ENCODE data around the gene CD86. TPM values are rescaled to one million over a fixed set of nuclear protein-coding genes. Genes with fewer than 3 reads are reported as not detected.

Gene CD86
- total RNA-seq, 1 experiment from 2014 or later, result not detected

DNA sequence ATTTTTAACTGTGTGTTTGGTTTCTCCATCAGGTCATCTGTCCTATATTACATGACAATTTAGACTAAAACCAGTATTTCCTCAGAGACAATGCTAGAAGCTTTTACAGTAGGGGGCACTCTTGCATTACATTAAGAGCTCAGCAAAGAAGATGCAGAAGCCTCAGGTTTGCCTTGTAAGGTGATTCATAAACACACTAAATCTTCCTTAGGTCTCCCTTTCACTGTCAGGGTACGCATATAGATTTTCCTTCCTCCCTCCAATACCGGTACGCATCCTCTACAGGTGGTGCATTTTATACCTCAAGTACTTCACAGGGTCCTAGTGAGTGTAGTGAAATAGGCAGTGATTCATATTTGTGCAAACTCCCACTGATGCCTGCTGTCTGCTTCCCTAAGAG is 46.5 kb downstream of the CD86 start:
- Histone ChIP-seq H3K4me3 (replicated peaks in 1 of 2; ENCODE audit: low read depth in 1 of 2, low read length in 2 of 2) (no peak overlapping the region), H3K9me2 (ENCODE audit: insufficient read depth) (no peaks in the 10 kb centered on the region), H4K20me1 (ENCODE audit: insufficient read depth) (no peaks in the 10 kb centered on the region), H3K4me2 (ENCODE audit: low read length) (no peak overlapping the region), H3K27ac (ENCODE audit: low read depth, low read length) (no peak overlapping the region), H3K79me2 (ENCODE audit: insufficient read depth, low read length) (no peaks in the 10 kb centered on the region), H3K4me1 (ENCODE audit: control insufficient read depth in 1 of 2, insufficient read depth in 2 of 2, low read length in 2 of 2) (no peaks in the 10 kb centered on the region), H3K9ac (ENCODE audit: low read length) (no peak overlapping the region), H3K9me3 (ENCODE audit: control insufficient read depth in 1 of 2, insufficient read depth in 1 of 2, low read depth in 1 of 2, low read length in 2 of 2) (no peaks in the 10 kb centered on the region), H2AFZ (ENCODE audit: low read depth, low read length, poor library complexity, severe bottlenecking) (no peak overlapping the region), H3K36me3 (ENCODE audit: control insufficient read depth in 1 of 2, insufficient read depth in 2 of 2, low read length in 2 of 2) (no peaks in the 10 kb centered on the region), H3K27me3 (ENCODE audit: insufficient read depth, low read length) (0 out of 2 replicates have a peak, but pooled peaks cover 14% of the 10 kb centered on the region)
- intact Hi-C loops (cut with micrococcal nuclease), result loop anchor here (1.0 to 5.0 kb wide), 4 partner anchors 157 to 576 kb away; no protein-coding TSS in a partner anchor
- ChIA-PET CTCF (interaction anchor here (0.7 to 4.1 kb wide), 13 partner anchors 10 to 555 kb away, joined by 3 to 50 read pairs (median 5); partner anchors contain the start of gene FAM162A), POLR2A (interaction anchor here (1.0 kb wide), 1 partner anchor 283 kb away, joined by 3 read pairs; the partner anchor contains the start of gene FAM162A), RAD21 (ENCODE audit: low non-redundant PET in 1 of 2, low total read pairs in 2 of 2, uncharacterized antibody in 2 of 2, unreplicated experiment in 2 of 2) (interaction anchor here (0.6 to 1.1 kb wide), 4 partner anchors 157 to 204 kb away, joined by 3 to 4 read pairs (median 3); no protein-coding TSS in a partner anchor)
- no peak for TF ChIP-seq ZFX (IDR thresholded peaks at IDR 0.05)
- TF ChIP-seq SRF (IDR thresholded peaks at IDR 0.05; ENCODE audit: low read depth), result 0 out of 2 replicates have a peak, but pooled peaks have one; percentile 25
- no peak for TF ChIP-seq SIN3A (IDR thresholded peaks at IDR 0.05; ENCODE audit: low read depth)
- TF ChIP-seq POLR2A (IDR thresholded peaks at IDR 0.05; ENCODE audit: borderline replicate concordance, extremely low read depth, insufficient read depth, insufficient read length), result no peak
- TF ChIP-seq RAD21 (IDR thresholded peaks at IDR 0.05; ENCODE audit: low read depth), result peak; percentile 86
- TF ChIP-seq, protein P1, sequence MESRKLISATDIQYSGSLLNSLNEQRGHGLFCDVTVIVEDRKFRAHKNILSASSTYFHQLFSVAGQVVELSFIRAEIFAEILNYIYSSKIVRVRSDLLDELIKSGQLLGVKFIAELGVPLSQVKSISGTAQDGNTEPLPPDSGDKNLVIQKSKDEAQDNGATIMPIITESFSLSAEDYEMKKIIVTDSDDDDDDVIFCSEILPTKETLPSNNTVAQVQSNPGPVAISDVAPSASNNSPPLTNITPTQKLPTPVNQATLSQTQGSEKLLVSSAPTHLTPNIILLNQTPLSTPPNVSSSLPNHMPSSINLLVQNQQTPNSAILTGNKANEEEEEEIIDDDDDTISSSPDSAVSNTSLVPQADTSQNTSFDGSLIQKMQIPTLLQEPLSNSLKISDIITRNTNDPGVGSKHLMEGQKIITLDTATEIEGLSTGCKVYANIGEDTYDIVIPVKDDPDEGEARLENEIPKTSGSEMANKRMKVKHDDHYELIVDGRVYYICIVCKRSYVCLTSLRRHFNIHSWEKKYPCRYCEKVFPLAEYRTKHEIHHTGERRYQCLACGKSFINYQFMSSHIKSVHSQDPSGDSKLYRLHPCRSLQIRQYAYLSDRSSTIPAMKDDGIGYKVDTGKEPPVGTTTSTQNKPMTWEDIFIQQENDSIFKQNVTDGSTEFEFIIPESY (IDR thresholded peaks at IDR 0.05; ENCODE audit: extremely low read depth, insufficient replicate concordance, low read length), result no peak
- TF ChIP-seq, protein P2, sequence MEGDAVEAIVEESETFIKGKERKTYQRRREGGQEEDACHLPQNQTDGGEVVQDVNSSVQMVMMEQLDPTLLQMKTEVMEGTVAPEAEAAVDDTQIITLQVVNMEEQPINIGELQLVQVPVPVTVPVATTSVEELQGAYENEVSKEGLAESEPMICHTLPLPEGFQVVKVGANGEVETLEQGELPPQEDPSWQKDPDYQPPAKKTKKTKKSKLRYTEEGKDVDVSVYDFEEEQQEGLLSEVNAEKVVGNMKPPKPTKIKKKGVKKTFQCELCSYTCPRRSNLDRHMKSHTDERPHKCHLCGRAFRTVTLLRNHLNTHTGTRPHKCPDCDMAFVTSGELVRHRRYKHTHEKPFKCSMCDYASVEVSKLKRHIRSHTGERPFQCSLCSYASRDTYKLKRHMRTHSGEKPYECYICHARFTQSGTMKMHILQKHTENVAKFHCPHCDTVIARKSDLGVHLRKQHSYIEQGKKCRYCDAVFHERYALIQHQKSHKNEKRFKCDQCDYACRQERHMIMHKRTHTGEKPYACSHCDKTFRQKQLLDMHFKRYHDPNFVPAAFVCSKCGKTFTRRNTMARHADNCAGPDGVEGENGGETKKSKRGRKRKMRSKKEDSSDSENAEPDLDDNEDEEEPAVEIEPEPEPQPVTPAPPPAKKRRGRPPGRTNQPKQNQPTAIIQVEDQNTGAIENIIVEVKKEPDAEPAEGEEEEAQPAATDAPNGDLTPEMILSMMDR (IDR thresholded peaks at IDR 0.05 in 2 of 3, conservative IDR thresholded peaks at IDR 0.05 in 1 of 3; ENCODE audit: borderline replicate concordance in 1 of 3, insufficient read depth in 1 of 3, low read depth in 2 of 3, low read length in 2 of 3), result peak; percentile 64 to 67 (median 64)
- BruUV-seq (replicated peaks), result no TSS peak
- ATAC-seq (peak; percentile 83), DNase-seq (ENCODE audit: low read depth, low spot score) (peak; percentile 65)

All from HCT116 (cell line).